Lung (tissue), 12 donors: ENCODE data around the gene AP1G2. TPM values are rescaled to one million over a fixed set of nuclear protein-coding genes. Genes with fewer than 3 reads are reported as not detected.

ENCODE experiments used
- ATAC-seq: fragments of 200-7000 bp; cut with Tn5 transposase; one replicate; pipeline ENCODE4 v1.9.1; 2020; ENCODE audit warnings: moderate number of reproducible peaks; ENCODE audit not compliant: insufficient read depth, low FRiP score
- DNase-seq, 3 donors: peaks; one replicate each; pipeline ENCODE4 v3.0.0-alpha.2; 2013 to 2017
- H3K27ac ChIP-seq, 2 donors: one replicate each; pipeline ENCODE4 v1.5.1; 2013; ENCODE audit warnings: mild to moderate bottlenecking in 2 of 2, moderate library complexity in 2 of 2, control low read depth in 1 of 2, inconsistent platforms in 1 of 2, low read depth in 1 of 2, low read length in 1 of 2
- H3K27me3 ChIP-seq, 3 donors: one replicate each; pipeline ENCODE4 v1.5.1; 2013; ENCODE audit warnings: low read length in 2 of 3; ENCODE audit not compliant: control insufficient read depth in 3 of 3, insufficient read depth in 3 of 3
- H3K36me3 ChIP-seq, 4 donors: one replicate each; pipeline ENCODE4 v1.5.1; 2013; ENCODE audit warnings: low read length in 4 of 4, mild to moderate bottlenecking in 1 of 4, moderate library complexity in 1 of 4; ENCODE audit not compliant: control insufficient read depth in 4 of 4, insufficient read depth in 4 of 4
- H3K4me1 ChIP-seq, 5 donors: one replicate each; pipeline ENCODE4 v1.5.1; 2013; ENCODE audit warnings: low read length in 5 of 5, mild to moderate bottlenecking in 2 of 5, moderate library complexity in 1 of 5; ENCODE audit not compliant: control insufficient read depth in 5 of 5, insufficient read depth in 5 of 5
- H3K4me3 ChIP-seq: one replicate; pipeline ENCODE4 v1.5.1; 2013; ENCODE audit warnings: mild to moderate bottlenecking, control low read depth, moderate library complexity
- H3K9ac ChIP-seq, 2 donors: one replicate each; pipeline ENCODE4 v1.5.1; 2013; ENCODE audit warnings: low read length in 2 of 2, control low read depth in 1 of 2; ENCODE audit not compliant: insufficient read depth in 1 of 2
- H3K9me3 ChIP-seq, 4 donors: one replicate each; pipeline ENCODE4 v1.5.1; 2013; ENCODE audit warnings: low read length in 3 of 4, mild to moderate bottlenecking in 1 of 4, moderate library complexity in 1 of 4; ENCODE audit not compliant: control insufficient read depth in 4 of 4, insufficient read depth in 3 of 4
- CTCF ChIP-seq: IDR thresholded peaks from 2 replicates; pipeline ENCODE4 v1.5.1; 2012; ENCODE audit warnings: mild to moderate bottlenecking; ENCODE audit errors: control extremely low read depth, extremely low read depth
- WGBS, 2 donors: extraction: QIAGEN DNeasy Blood & Tissue Kit; methylation state at CpG; one replicate each; pipeline ENCODE4 v1.1.7; 2013; 5-methylcytosine and 5-hydroxymethylcytosine counted together
- polyA plus RNA-seq, 2 donors: library from polyadenylated mRNA; stranded (reverse); fragments of 200-250 nt; gene quantifications; one replicate each; pipeline ENCODE4 v1.2.1, GENCODE V29; 2013
- total RNA-seq, 2 donors: library from RNA; depleted of rRNA in 1 of 2; stranded (reverse); fragments of >200 nt in 1 of 2; gene quantifications; one replicate each; pipeline ENCODE4 v1.2.1, GENCODE V29; 2014 to 2021
- donor health status: control.
- donor health status: control.
- donor health status: Bipolar disorder and iron deficiency.
- donor health status: healthy.
- donor health status: DM: yes; HTN: yes; CAD: no.

The AP1G2 gene
- total and polyA plus RNA-seq, 4 donors, result 48.0 to 106 (median 81.8) TPM

- H3K9ac ChIP-seq, result no peak overlapping the region
- ATAC-seq, result no peak
- no peak for TF ChIP-seq CTCF
- H3K27ac ChIP-seq, result no peak overlapping the region
- peaks cover 0 to 2% (median 0%) of the 10 kb centered on the region in 4 donors for H3K36me3 ChIP-seq
- no peaks in the 10 kb centered on the region for H3K9me3 ChIP-seq
- no peak for DNase-seq
- 88 to 91% methylated on average over 4 of the region's 4 CpGs for WGBS, 2 donors
- no peaks in the 10 kb centered on the region for H3K4me1 ChIP-seq
- H3K27me3 ChIP-seq, result no peaks in the 10 kb centered on the region
- H3K4me3 ChIP-seq, result no peak overlapping the region
These were observed 48.9 kb downstream of the AP1G2 start for GRCh38 chr14:23518709-23519108.

GRCh38 chr14:23517650-23518326, 49.8 kb downstream of the AP1G2 start:
- no peak overlapping the region for H3K4me3 ChIP-seq
- no peaks in the 10 kb centered on the region for H3K9me3 ChIP-seq
- H3K27ac ChIP-seq, result no peak overlapping the region
- H3K36me3 ChIP-seq, result peaks cover 0 to 2% (median 0%) of the 10 kb centered on the region in 4 donors
- no peaks in the 10 kb centered on the region for H3K4me1 ChIP-seq
- ATAC-seq (no peak), DNase-seq (no peak)
- 81 to 85% methylated on average over 6 of the region's 6 CpGs for WGBS, 2 donors
- no peaks in the 10 kb centered on the region for H3K27me3 ChIP-seq
- H3K9ac ChIP-seq, result no peak overlapping the region
- no peak for TF ChIP-seq CTCF

GRCh38 chr14:23514644-23514957, 53.0 kb downstream of the AP1G2 start:
- Histone ChIP-seq H3K9ac (no peak overlapping the region), H3K27ac (no peak overlapping the region), H3K27me3 (no peaks in the 10 kb centered on the region), H3K36me3 (peaks cover 0 to 2% (median 0%) of the 10 kb centered on the region in 4 donors), H3K4me1 (no peaks in the 10 kb centered on the region), H3K4me3 (no peak overlapping the region), H3K9me3 (no peaks in the 10 kb centered on the region)
- DNase-seq, result no peak
- no peak for TF ChIP-seq CTCF
- ATAC-seq, result no peak
- WGBS, 2 donors, result 79 to 84% methylated on average over 3 of the region's 3 CpGs
